ENCODE results near the gene RPS6KB2.

RPS6KB2 gene

DNA sequence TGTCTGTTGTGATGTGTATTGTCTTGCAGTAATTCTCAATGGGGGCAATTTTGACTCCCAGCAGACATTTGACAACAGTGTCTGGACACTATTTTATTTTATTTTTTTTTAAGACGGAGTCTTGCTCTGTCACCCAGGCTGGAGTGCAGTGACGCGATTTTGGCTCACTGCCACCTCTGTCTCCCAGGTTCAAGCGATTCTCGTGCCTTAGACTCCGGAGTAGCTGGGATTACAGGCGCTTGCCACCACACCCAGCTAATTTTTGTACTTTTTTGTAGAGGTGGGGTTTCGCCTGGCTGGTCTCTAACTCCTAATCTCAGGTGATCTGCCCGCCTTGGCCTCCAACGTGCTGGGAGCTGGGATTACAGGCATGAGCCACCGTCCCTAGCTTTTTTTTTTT is 1.4 kb downstream of the RPS6KB2 start:
- DNase-seq: no peak

DNA sequence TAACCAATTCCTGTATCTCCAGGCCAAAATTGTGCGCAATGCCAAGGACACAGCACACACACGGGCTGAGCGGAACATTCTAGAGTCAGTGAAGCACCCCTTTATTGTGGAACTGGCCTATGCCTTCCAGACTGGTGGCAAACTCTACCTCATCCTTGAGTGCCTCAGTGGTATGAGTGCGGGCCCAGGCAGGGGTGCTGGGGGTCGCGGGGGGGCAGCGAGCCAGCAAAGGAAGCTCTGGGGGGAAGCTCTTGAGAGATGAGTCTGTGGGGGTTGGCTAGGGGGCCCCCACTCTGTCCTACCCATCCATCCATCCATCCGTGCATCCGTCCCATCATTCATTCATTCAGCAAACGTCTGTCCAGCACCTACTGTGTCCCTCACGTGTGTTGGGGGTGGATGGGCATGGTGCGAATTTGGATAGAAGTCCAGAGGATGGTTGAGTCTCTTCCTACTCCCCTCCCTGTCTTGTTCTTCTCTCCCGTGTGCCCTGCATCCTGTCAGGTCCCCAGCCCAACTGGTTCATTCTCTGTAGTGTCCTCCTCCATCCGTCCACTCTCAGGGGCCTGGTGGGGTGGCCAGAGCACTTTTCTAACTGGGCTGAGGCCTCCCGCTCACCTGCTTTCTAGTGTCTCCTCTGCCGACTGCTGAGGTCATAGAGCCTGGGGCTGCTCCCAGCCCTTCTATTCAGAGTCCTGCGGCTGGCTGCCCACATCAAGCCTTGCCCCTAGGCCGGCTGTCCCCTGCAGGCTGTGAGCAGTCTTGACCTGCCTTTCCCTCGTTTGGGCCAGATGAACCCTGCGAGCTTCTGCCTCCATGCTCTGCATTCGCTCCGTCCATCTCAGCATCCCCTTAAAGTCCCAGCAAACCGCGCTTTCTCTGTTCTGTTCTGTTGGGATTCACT is 3.3 kb downstream of the RPS6KB2 start:
- DNase-seq: no peak

DNA sequence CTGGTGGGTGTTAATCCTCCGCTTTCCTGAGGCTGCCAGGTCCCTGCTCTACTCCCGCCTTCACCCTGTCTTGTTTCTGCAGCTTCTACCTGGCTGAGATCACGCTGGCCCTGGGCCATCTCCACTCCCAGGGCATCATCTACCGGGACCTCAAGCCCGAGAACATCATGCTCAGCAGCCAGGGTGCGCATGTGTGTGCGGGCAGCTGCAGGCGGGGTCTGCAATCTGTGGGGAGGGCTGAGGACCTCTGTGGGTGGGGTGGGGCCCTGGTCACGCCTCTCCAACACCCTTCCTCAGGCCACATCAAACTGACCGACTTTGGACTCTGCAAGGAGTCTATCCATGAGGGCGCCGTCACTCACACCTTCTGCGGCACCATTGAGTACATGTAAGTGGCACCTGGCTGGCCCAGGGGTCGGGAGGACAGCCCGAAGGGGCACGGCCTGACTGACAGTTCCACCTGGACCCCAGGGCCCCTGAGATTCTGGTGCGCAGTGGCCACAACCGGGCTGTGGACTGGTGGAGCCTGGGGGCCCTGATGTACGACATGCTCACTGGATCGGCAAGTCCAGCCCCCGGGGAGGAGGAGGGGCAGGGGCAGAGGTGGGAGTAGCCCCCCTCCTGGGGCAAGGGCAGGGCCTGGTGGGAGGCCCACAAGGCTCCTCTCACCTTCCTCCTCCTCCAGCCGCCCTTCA is 4.5 kb downstream of the RPS6KB2 start:
- DNase-seq: no peak

DNA sequence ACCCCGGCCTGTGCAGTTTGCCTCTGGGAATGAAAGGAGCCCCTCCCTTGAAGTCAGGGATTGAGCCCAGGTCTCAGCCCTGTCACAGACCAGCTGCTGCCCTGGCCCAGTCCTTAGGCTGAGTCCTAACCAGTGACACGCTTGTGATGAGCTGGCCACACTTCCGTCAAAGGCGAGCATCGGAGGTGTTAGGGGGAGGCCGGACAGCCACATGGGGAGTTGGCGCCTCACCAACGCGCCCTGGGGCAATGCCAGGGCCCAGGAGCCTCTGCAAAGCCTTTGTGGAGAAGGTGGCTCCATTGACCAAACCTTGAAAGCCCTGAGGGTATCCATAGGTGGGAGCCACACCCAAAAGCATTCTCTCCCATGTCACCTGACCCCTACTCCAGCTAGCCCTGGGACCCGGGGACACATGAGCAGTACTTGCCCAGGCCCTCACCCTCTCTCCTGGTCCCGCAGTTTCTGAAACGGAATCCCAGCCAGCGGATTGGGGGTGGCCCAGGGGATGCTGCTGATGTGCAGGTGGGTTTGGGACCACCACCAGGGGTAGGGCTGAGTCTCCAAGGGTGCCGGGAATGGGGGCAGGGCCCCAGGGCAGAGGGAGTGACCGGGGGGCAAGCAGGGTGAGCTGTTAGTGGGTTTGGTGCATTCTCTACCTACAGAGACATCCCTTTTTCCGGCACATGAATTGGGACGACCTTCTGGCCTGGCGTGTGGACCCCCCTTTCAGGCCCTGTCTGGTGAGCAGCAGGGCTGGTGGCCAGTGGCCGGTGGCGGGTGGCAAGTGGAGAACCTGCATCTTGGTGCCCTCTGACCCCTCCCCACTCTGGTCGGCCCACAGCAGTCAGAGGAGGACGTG is 5.5 kb downstream of the RPS6KB2 start:
- DNase-seq: no peak

DNA sequence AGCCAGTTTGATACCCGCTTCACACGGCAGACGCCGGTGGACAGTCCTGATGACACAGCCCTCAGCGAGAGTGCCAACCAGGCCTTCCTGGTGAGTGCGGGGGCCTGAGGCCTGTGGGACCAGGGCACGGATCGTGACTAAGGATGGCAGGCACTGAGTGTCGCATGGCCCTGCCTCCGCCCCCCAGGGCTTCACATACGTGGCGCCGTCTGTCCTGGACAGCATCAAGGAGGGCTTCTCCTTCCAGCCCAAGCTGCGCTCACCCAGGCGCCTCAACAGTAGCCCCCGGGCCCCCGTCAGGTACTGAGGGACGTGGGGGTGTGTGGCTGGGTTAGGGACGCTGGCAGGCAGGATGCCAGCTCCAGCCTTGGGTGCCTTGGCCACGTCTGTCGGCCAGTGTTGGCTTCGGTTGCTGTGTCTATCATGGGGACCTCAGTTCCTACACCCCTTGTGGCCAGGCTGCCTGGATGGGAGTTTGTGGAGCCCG is 6.1 kb downstream of the RPS6KB2 start:
- peak; percentile 31 for DNase-seq

DNA sequence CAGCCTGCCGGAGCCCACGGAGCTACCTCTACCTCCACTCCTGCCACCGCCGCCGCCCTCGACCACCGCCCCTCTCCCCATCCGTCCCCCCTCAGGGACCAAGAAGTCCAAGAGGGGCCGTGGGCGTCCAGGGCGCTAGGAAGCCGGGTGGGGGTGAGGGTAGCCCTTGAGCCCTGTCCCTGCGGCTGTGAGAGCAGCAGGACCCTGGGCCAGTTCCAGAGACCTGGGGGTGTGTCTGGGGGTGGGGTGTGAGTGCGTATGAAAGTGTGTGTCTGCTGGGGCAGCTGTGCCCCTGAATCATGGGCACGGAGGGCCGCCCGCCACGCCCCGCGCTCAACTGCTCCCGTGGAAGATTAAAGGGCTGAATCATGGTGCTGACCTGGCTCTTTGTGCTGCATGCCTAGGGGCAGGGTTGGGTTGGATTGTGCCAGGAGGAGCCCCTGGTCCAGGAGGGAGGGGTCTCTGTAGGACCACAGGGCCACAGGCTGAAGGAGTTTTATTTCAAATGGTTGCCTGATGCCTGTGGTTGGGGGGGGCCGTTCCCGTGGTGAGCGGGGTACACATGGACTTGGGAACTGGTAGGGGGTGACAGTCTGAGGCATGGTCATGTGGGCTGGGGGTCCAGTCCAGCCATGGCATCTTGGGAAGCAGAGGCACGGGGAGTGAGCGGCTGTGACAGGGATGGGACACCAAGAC is 6.9 kb downstream of the RPS6KB2 start:
- peak; percentile 33 for DNase-seq

DNA sequence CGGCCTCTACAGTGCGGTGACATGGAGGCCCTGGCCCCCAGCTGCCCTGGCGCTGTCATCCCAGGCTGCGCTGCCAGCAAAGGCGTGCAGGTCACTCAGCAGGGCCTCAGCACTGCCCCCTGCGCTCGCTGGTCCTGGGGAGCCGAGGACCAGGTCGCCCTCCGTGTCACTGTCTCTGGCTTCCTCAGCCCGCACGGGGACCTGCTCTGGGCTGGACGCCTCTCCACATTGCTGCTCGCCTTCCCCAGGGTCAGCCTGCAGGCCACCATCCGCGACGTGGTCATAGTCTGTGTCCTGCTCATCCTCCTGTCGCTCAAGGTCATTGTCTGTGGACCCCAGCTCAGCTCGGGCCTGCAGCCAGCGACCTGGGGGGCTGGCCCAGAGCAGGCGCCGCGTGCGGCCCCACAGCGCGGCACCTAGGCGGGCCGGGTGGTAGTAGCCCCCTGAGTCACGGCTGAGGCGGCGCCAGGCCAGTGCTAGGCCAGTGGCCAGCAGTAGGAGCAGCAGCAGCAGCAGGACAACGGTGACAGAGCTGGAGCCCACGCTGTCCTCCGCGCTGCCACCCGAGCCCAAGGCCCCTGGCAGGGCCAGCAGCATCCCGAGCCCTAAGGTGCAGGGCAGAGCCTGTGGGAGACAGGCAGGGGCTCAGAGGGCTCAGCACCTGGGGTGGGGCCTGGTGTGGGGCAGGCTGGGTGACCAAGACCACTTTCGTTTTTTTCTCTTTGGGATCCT is 7.6 kb downstream of the RPS6KB2 start:
- DNase-seq: no peak

DNA sequence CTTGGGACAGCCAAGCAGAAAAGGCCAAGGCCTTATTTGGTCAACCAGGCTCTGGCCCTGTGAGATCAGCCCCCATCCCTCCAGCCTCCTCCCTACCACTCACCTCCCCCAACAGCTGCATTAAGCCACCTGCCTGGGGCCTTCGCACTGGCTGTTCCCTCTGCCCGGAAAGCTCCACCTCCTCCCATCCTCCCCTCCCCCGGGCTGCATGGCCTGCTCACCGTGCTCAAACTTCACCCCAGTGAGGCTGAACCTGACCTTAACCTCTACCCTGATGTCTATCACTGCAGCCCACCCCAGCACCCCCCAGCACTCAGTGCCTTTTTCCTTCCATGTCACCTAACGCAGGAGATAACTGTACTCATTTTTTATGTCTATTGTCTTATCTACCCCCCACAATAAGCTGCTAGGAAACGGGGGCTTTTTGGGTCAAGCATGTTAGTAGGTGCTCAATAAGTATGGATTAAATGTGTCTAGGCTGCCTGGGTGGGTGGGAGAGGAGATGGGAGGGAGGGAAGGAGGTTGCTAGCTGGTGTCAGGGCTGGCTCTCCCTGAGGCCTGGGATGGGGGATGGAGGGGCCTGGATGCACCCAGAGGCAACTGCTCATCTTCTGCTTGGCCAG is 8.3 kb downstream of the RPS6KB2 start:
- peak; percentile 74 for DNase-seq

DNA sequence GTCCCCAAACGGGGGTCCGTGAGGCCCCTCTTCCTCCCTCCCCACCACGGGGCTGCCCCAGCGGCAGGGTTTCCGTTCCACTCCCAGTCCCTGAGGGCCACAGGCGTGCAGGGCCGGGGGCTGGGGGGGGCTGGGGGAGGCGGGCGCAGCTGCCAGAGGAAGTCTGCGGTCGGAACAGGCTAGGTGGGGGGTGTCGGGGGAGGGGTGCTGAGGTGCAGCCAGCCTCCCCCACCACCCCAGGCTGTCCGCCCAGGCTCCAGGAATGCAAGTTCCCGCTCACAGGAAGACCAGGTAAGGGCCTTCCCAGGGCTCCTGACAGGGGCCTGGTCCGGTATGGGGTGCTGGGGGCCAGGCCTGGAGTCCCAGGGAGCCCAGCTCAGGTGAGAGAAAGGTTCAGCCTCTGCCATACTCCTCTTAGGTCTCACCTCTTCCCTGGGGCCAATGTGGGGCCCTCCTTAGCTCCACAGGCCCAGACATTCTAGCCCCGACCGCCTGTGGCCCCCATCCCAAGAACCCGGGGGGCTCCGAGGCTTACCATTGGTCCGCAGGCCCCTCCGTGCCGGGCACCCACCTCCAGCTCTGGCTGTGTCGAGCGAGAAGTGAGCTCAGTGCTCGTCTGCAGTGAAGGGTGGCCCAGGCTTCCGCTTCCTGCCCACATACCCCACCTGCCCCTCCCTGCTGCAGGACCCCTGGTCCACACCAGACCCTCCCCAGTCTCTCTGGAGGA is 9.0 kb downstream of the RPS6KB2 start, which contains the start of gene PTPRCAP:
TSS of gene PTPRCAP (minus strand) at position 601 of the 727 bp plus-strand sequence. CDS start at position 538, 63 bp downstream.
- peak; percentile 65 for DNase-seq

DNA sequence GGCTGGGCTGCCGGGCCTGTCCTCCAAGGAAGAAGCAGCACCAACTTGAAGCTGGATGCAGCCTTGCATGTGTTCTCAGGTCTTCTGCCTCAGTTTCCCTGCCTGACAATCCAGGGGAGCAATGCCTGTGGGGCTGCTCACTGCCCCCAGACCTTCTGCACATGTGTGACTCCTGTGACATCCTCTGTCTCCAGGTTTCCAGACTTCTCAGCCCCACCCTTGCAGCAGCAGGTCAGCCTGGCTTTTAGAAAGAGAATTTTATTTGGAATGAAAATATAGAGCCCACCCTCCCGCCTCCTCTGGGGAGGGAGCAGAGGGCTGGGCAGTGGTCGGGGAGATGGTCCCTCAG is 9.5 kb downstream of the RPS6KB2 start:
- DNase-seq: no peak

DNA sequence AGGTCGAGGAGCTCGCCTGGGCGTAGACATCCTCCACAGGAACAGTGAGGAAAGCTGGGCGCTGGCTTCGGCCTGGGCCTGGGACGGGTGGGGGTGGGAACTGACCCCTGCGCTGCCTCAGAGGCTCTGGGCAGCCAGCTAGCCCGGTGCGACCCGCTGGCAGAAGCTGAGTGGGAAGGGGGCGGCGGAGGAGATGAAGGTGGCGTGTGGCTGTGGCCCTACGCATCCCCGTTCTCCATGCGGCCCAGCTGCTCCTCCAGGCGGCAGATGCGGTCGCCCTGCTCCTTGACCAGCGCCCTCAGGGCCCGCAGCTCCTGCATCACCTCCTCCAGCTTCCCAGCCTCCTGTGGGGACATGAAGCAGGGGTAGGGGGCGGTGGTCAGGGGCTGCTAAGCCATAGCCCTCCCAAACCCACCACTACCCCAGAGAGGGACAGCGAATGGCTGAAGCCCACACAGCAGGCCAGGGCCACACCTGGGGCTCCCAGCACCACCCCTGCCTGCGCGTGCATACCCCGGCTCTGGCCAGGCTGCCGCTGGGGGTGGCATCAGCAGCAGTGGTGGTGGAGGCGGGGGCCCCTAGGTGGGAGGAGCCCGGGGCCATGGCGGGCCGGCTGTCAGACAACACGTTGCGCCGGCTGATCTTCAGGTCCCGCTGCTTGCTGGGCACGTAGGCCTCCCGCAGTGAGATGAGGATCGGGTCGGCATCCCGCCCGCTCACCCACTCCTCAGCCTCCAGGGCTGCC is 10.0 kb downstream of the RPS6KB2 start:
- DNase-seq: peak; percentile 79

DNA sequence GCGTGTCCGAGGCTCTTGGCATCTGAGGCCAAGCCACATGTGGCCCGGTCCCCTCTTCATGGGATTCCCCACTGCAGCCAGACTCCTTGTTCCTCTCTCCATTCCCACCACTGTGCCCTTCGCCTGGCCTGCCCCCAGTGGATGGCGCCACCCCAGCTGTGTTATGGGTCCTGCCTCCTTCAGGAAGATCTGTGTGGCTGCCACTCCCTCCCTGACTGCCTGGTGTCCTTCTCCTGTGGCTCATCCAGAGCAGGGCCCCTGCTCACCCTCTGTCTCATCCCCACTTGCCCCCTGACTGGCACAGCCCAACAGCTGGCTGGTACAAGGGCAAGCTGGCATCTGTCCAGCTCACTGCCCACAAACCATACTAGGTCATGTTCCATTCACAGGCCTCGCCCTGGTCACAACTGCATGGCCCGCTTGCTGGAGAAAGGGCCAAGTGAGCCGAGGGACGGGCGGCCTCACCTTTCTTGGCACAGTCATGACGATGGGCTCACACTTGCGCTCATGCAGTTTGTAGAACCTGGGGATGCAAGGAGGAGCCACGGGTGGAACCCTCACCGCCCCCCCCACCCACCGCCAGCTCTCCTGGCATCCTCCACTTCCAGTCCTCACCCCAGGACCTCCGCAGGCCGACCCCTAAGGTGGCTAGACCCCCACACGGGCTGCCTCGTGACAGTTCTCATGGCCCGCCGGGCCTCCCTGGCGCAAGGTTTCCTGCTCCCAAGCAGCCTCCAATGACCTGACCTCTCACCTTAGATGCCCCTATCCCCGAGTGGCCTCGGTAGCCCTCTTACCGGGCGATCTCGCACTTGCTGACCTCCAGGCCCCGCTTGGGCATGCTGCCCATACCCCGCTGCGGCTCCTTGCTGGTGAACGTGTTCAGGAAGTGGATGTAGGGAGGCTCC is 11.3 kb downstream of the RPS6KB2 start:
- DNase-seq: peak; percentile 37

DNA sequence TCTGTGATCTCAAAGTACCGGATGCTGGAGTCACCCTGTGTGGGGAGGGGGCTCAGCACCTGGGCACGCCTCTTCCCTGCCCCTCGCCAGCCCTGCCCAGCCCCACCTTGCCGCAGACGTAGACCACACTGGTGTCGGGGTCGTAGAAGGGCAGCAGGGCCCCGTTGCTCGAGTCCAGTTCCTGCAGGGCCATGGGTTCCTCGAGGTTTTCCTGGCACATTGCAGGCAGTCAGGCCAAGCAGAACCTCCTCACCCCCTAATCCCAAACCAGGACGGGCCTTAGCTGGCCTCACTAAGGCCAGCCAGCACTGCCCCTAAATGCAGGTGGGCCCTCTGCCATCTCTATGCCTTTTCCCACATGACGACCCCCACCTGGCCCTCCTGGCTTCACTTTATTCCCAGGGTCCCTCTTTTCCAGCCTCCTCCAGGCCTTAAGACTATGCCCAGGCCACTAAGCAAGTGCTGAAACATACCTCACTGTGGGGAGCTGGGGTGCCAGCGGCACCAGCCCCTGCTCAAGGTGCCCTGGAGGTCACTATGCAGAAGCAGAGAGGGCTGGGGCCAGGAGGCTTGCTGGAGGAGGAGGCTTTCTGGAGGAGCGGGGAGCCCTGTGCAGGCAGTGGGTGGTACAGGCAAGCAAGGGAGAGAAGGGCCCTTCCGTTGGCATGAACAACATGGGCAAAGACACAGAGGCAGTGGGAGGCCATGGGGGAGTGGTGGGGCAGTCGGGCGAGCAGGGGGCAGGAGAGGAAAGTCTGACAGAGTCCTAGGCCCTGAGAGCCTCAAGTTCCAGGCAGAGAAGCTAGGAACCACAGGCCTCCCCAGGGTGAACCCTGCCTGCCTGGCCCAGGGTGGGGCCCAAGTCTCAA is 12.2 kb downstream of the RPS6KB2 start:
- DNase-seq: no peak

DNA sequence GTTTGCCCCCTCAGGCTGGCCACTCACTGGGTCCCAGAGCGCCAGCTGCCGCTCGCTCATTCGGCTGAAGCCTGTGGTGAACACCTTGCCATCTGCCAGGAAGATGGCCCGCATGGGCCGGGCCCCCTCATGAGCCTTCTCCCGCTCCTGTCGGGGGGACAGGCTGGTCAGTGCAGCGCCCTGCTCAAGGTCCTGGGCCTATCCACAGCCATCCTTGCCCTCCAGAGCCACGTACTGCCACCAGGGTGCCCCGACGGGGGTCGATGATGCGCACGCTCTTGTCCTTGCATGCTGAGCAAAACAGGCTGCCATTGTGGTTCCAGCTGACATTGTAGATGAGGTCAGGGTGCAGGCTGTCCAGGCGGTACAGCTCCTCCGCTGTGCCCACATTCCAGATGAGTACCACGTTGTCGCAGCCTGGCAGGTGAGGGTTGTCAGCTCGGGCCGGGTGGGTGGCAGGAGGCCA is 12.8 kb downstream of the RPS6KB2 start:
- no peak for DNase-seq

DNA sequence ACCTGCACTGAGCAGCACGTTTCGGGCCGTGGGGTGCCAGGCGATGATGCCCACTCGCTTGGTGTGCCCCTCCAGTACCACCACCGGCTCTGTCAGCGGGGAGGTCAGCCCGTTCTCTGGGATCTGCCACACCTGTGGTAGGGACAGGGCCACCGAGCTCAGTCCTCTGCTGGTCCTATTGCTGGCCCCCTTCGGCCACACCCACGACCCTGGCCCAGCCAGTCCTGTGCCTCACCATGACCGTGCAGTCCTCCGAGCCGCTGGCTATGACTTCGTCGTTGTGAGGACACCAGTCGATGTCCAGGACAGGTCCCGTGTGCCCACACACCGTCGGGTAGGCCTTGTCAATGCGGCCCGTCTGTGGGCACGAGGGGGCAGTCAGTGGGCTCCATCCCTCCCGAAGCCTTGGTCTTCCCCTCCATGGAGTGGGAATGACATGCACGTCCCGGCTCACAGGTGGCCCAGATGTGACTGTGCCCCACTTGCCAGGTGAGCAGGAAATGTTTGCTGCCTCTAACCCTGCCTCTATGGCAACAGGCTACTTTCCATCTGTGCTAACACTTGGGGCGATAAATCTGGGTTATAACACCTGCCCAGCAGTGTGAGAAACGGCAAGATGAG is 13.5 kb downstream of the RPS6KB2 start:
- DNase-seq: no peak

DNA sequence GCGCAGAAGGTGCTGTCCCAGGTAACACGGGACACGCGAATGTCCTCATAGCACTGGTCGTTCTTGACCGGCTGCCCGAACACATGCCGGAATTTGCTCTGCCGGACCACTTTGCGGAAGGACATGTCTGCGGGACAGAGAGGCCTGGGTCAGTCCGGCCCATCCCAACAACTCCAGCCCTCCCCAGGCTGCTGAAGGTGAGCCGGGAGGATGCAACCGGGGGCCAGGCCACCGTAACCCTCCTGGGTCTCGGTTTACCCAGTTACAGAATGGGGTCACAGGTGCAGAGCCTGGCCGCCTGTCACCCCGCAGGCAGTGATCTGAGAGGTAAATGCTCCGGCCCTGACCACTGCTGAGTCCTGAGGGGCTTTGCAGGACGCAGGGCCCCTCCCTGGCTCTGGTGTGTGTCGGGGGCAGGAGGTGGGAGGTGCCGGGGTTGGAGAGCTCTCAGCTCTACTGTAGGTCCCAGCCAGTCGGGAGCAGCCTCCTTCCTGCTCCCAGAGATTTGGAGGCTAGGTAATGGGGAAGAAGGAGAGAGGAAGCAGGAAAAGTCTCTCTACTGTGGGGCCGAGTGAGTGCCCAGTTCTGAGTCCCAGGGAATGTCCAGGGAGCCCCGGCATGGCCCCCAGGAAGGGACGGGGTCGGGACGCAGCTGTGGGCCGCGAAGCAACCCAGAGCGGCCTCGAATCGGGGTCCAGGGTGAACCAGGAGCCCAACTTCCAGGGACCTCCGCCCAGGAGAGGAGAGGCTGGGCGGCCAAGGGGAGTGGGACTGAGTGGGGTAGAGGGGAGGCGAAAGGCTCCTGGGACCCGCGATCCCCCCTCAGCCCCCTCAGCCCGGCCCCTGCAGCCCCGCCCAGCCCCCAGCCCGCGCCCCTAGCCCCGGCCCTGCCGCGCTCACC is 14.5 kb downstream of the RPS6KB2 start:
- no peak for DNase-seq
